ENCODE results near the gene KCNMA1.

Gene KCNMA1

GRCh38 chr10:77190291-77190690 lies 447.3 kb downstream of the KCNMA1 start:
- Histone ChIP-seq H3K4me2 (ENCODE audit: low read length, poor library complexity, severe bottlenecking) (no peak overlapping the region), H4K91ac (ENCODE audit: low read length) (no peak overlapping the region), H3K27ac (ENCODE audit: low read length, poor library complexity, severe bottlenecking) (no peak overlapping the region), H2AFZ (ENCODE audit: low read depth, low read length) (no peak overlapping the region), H2BK12ac (ENCODE audit: low read length in 2 of 2) (peak overlapping the region in 1 of 2 experiments; percentile 18), H2AK5ac (ENCODE audit: low read length, severe bottlenecking) (no peak overlapping the region), H3K4me3 (ENCODE audit: insufficient read depth in 1 of 2, low read depth in 1 of 2, low read length in 2 of 2) (no peak overlapping the region), H2BK120ac (ENCODE audit: low read depth, low read length) (no peak overlapping the region), H3K79me1 (replicated peaks; ENCODE audit: low read length, poor library complexity, severe bottlenecking) (no peaks in the 10 kb centered on the region), H3K9ac (ENCODE audit: low read length) (no peak overlapping the region), H3K18ac (ENCODE audit: low read depth in 1 of 2, low read length in 2 of 2) (no peak overlapping the region), H3K36me3 (ENCODE audit: control insufficient read depth in 1 of 2, insufficient read depth in 2 of 2, low read depth in 1 of 2, low read length in 2 of 2) (no peaks in the 10 kb centered on the region), H3K9me3 (ENCODE audit: control insufficient read depth, low read length) (no peaks in the 10 kb centered on the region), H3K14ac (ENCODE audit: low read length in 2 of 2) (no peak overlapping the region), H3K4ac (ENCODE audit: low read depth in 1 of 2, low read length in 2 of 2) (no peak overlapping the region), H3K27me3 (ENCODE audit: control insufficient read depth in 1 of 2, insufficient read depth in 1 of 2, low read length in 2 of 2) (no peaks in the 10 kb centered on the region), H3K4me1 (ENCODE audit: control insufficient read depth, insufficient read depth, low read depth, low read length) (no peaks in the 10 kb centered on the region), H4K8ac (ENCODE audit: low read length) (no peak overlapping the region), H2BK15ac (ENCODE audit: low read depth, poor library complexity, severe bottlenecking) (no peak overlapping the region), H2BK5ac (ENCODE audit: low read depth, low read length, poor library complexity, severe bottlenecking) (no peak overlapping the region), H3K23ac (ENCODE audit: low read length in 2 of 2) (no peak overlapping the region)
- 80% methylated on average over 1 of the region's 1 CpG for WGBS
- DNase-seq: no peak

DNA sequence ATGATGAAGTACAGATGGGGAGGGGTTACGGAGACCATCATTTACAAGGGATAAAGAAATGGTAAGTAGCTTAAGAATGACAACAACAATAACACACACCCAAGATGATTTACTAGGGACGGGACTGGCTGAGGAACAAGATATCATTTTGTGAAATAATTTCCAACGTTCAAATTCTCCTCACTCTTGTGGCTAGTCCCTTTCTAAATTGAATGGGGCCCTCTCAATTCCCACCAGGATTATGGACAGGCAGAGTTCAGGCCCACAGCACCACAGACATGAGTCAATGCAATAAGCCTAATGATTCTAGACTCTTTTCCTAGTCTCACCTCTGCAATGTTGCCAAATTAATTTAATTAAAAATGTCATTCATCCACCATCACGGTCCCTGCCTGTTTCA lies 448.1 kb downstream of the KCNMA1 start:
- H3K4ac ChIP-seq (ENCODE audit: low read depth in 1 of 2, low read length in 2 of 2): no peak overlapping the region
- H2BK12ac ChIP-seq (ENCODE audit: low read length in 2 of 2): no peak overlapping the region
- no peak overlapping the region for H4K8ac ChIP-seq (ENCODE audit: low read length)
- H2BK120ac ChIP-seq (ENCODE audit: low read depth, low read length): no peak overlapping the region
- no peak overlapping the region for H2BK15ac ChIP-seq (ENCODE audit: low read depth, poor library complexity, severe bottlenecking)
- no peak overlapping the region for H2AFZ ChIP-seq (ENCODE audit: low read depth, low read length)
- WGBS: 96% methylated on average over 3 of the region's 4 CpGs
- no peak overlapping the region for H3K14ac ChIP-seq (ENCODE audit: low read length in 2 of 2)
- no peak for DNase-seq
- H3K4me2 ChIP-seq (ENCODE audit: low read length, poor library complexity, severe bottlenecking): no peak overlapping the region
- H3K18ac ChIP-seq (ENCODE audit: low read depth in 1 of 2, low read length in 2 of 2): no peak overlapping the region
- no peaks in the 10 kb centered on the region for H3K27me3 ChIP-seq (ENCODE audit: control insufficient read depth in 1 of 2, insufficient read depth in 1 of 2, low read length in 2 of 2)
- H3K36me3 ChIP-seq (ENCODE audit: control insufficient read depth in 1 of 2, insufficient read depth in 2 of 2, low read depth in 1 of 2, low read length in 2 of 2): no peaks in the 10 kb centered on the region
- no peak overlapping the region for H3K9ac ChIP-seq (ENCODE audit: low read length)
- no peaks in the 10 kb centered on the region for H3K79me1 ChIP-seq (replicated peaks; ENCODE audit: low read length, poor library complexity, severe bottlenecking)
- H3K4me3 ChIP-seq (ENCODE audit: insufficient read depth in 1 of 2, low read depth in 1 of 2, low read length in 2 of 2): no peak overlapping the region
- H3K23ac ChIP-seq (ENCODE audit: low read length in 2 of 2): no peak overlapping the region
- no peaks in the 10 kb centered on the region for H3K9me3 ChIP-seq (ENCODE audit: control insufficient read depth, low read length)
- no peaks in the 10 kb centered on the region for H3K4me1 ChIP-seq (ENCODE audit: control insufficient read depth, insufficient read depth, low read depth, low read length)
- H3K27ac ChIP-seq (ENCODE audit: low read length, poor library complexity, severe bottlenecking): no peak overlapping the region
- H2AK5ac ChIP-seq (ENCODE audit: low read length, severe bottlenecking): no peak overlapping the region
- no peak overlapping the region for H2BK5ac ChIP-seq (ENCODE audit: low read depth, low read length, poor library complexity, severe bottlenecking)
- no peak overlapping the region for H4K91ac ChIP-seq (ENCODE audit: low read length)

- H3K4ac ChIP-seq (ENCODE audit: low read depth in 1 of 2, low read length in 2 of 2): no peak overlapping the region
- H3K27ac ChIP-seq (ENCODE audit: low read length, poor library complexity, severe bottlenecking): no peak overlapping the region
- H3K9ac ChIP-seq (ENCODE audit: low read length): no peak overlapping the region
- H2BK120ac ChIP-seq (ENCODE audit: low read depth, low read length): peak overlapping the region; percentile 4
- H3K9me3 ChIP-seq (ENCODE audit: control insufficient read depth, low read length): no peaks in the 10 kb centered on the region
- no peak overlapping the region for H3K18ac ChIP-seq (ENCODE audit: low read depth in 1 of 2, low read length in 2 of 2)
- WGBS: 94% methylated on average over 4 of the region's 4 CpGs
- no peak overlapping the region for H2AFZ ChIP-seq (ENCODE audit: low read depth, low read length)
- H2AK5ac ChIP-seq (ENCODE audit: low read length, severe bottlenecking): peak overlapping the region; percentile 31
- H4K8ac ChIP-seq (ENCODE audit: low read length): peak overlapping the region; percentile 29
- H2BK15ac ChIP-seq (ENCODE audit: low read depth, poor library complexity, severe bottlenecking): no peak overlapping the region
- H3K36me3 ChIP-seq (ENCODE audit: control insufficient read depth in 1 of 2, insufficient read depth in 2 of 2, low read depth in 1 of 2, low read length in 2 of 2): no peaks in the 10 kb centered on the region
- H3K4me1 ChIP-seq (ENCODE audit: control insufficient read depth, insufficient read depth, low read depth, low read length): no peaks in the 10 kb centered on the region
- no peak overlapping the region for H3K4me3 ChIP-seq (ENCODE audit: insufficient read depth in 1 of 2, low read depth in 1 of 2, low read length in 2 of 2)
- no peak overlapping the region for H3K14ac ChIP-seq (ENCODE audit: low read length in 2 of 2)
- no peak for DNase-seq
- H3K27me3 ChIP-seq (ENCODE audit: control insufficient read depth in 1 of 2, insufficient read depth in 1 of 2, low read length in 2 of 2): no peaks in the 10 kb centered on the region
- H3K4me2 ChIP-seq (ENCODE audit: low read length, poor library complexity, severe bottlenecking): no peak overlapping the region
- no peak overlapping the region for H2BK5ac ChIP-seq (ENCODE audit: low read depth, low read length, poor library complexity, severe bottlenecking)
- H3K23ac ChIP-seq (ENCODE audit: low read length in 2 of 2): no peak overlapping the region
- H2BK12ac ChIP-seq (ENCODE audit: low read length in 2 of 2): peak overlapping the region in 1 of 2 experiments; percentile 18
- H4K91ac ChIP-seq (ENCODE audit: low read length): no peak overlapping the region
- H3K79me1 ChIP-seq (replicated peaks; ENCODE audit: low read length, poor library complexity, severe bottlenecking): no peaks in the 10 kb centered on the region
Observed at GRCh38 chr10:77189075-77189474, 448.5 kb downstream of the KCNMA1 start.

- Histone ChIP-seq H3K27ac (ENCODE audit: low read length, poor library complexity, severe bottlenecking) (no peak overlapping the region), H3K18ac (ENCODE audit: low read depth in 1 of 2, low read length in 2 of 2) (no peak overlapping the region), H4K91ac (ENCODE audit: low read length) (no peak overlapping the region), H2BK120ac (ENCODE audit: low read depth, low read length) (peak overlapping the region; percentile 4), H3K79me1 (replicated peaks; ENCODE audit: low read length, poor library complexity, severe bottlenecking) (no peaks in the 10 kb centered on the region), H2AK5ac (ENCODE audit: low read length, severe bottlenecking) (peak overlapping the region; percentile 84), H3K4me1 (ENCODE audit: control insufficient read depth, insufficient read depth, low read depth, low read length) (no peaks in the 10 kb centered on the region), H3K36me3 (ENCODE audit: control insufficient read depth in 1 of 2, insufficient read depth in 2 of 2, low read depth in 1 of 2, low read length in 2 of 2) (no peaks in the 10 kb centered on the region), H4K8ac (ENCODE audit: low read length) (no peak overlapping the region), H2AFZ (ENCODE audit: low read depth, low read length) (no peak overlapping the region), H3K9ac (ENCODE audit: low read length) (no peak overlapping the region), H3K4ac (ENCODE audit: low read depth in 1 of 2, low read length in 2 of 2) (no peak overlapping the region), H3K9me3 (ENCODE audit: control insufficient read depth, low read length) (no peaks in the 10 kb centered on the region), H3K4me3 (ENCODE audit: insufficient read depth in 1 of 2, low read depth in 1 of 2, low read length in 2 of 2) (no peak overlapping the region), H2BK15ac (ENCODE audit: low read depth, poor library complexity, severe bottlenecking) (no peak overlapping the region), H3K23ac (ENCODE audit: low read length in 2 of 2) (no peak overlapping the region), H3K27me3 (ENCODE audit: control insufficient read depth in 1 of 2, insufficient read depth in 1 of 2, low read length in 2 of 2) (no peaks in the 10 kb centered on the region), H3K4me2 (ENCODE audit: low read length, poor library complexity, severe bottlenecking) (no peak overlapping the region), H2BK12ac (ENCODE audit: low read length in 2 of 2) (no peak overlapping the region), H2BK5ac (ENCODE audit: low read depth, low read length, poor library complexity, severe bottlenecking) (no peak overlapping the region), H3K14ac (ENCODE audit: low read length in 2 of 2) (no peak overlapping the region)
- peak; percentile 65 for DNase-seq
Observed at GRCh38 chr10:77188521-77188920, 449.1 kb downstream of the KCNMA1 start.

Measured in mesenchymal stem cell (in vitro differentiated cells and primary cell).